NCI-H526 (cell line): ENCODE measurements around the gene NR2F2.
A peak's percentile ranks its signal among the peaks of the same experiment; 100 is the strongest.
"Not testable (repeated sequence)": the region's sequence is repeated elsewhere in the genome, so short reads cannot be mapped to it uniquely, and the experiment has no call there.

ENCODE experiments used
- DNase-seq, 2 experiments: peaks; one replicate each; lab custom pipeline; 2025; lab: John Stamatoyannopoulos, UW

NR2F2 gene

GRCh38 chr15:96367311-96368200 lies 37.1 kb downstream of the NR2F2 start:
- no peak for DNase-seq

- DNase-seq, result no peak
These were observed 38.9 kb downstream of the NR2F2 start for GRCh38 chr15:96369351-96369750.

- no peak for DNase-seq
These were observed 39.5 kb downstream of the NR2F2 start for GRCh38 chr15:96369825-96370621.

- peak in 1 of 2 experiments; percentile 68 for DNase-seq
These were observed 42.1 kb downstream of the NR2F2 start for GRCh38 chr15:96372554-96372953.

- DNase-seq, result no peak
These were observed 44.0 kb downstream of the NR2F2 start for GRCh38 chr15:96374499-96374898.

GRCh38 chr15:96379592-96379991 lies 49.1 kb downstream of the NR2F2 start:
- DNase-seq, result not testable (repeated sequence)

GRCh38 chr15:96381463-96381862 lies 51.0 kb downstream of the NR2F2 start:
- no peak for DNase-seq

- DNase-seq, result no peak
These were observed 54.7 kb downstream of the NR2F2 start for GRCh38 chr15:96385195-96385594.

- DNase-seq, result no peak
These were observed 58.2 kb downstream of the NR2F2 start for GRCh38 chr15:96388673-96389072.
